SHP77 treated with DMSO at 0.1 percent for 48 hours (cell line): ENCODE data around the gene ITPRID1.

Source experiments
- DNase-seq: peaks from one replicate; lab custom pipeline; 2025; lab: John Stamatoyannopoulos, UW

ITPRID1 gene

DNA sequence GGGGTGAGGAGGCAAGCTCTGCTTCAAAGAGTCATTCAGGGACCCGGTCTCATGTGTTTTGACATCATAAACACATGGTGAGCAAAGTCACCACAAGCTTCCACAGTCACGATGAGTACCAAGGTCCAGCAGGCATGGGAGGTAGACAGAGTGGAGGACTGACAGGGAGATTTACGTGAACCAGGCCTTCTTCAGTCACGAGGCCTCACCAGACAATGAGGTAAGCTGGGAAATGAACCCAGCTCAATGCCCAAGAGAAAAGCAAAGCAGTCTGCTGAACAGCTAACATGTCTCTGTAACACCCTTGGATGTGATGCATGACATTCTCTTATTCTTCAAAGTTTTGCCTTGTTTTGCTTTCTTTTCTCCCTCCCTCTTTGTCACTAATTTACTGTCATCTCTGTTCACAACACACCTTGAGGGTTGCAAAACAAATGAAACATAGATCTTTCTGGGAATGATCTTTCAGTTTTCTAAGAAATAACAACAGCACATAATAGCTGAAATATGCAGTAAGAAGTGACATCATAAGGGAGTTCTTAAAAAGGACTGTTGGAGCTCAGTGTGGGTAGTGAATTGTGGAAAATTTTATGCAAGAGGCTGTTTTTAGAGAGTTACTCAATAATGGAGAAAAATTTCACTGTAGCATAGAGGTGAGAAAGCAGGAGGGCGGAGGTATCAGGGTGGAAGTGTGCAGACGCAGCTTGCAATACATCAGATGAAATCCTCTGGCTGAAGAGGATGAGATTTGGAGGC is 182.1 kb downstream of the ITPRID1 start:
- no peak for DNase-seq

DNA sequence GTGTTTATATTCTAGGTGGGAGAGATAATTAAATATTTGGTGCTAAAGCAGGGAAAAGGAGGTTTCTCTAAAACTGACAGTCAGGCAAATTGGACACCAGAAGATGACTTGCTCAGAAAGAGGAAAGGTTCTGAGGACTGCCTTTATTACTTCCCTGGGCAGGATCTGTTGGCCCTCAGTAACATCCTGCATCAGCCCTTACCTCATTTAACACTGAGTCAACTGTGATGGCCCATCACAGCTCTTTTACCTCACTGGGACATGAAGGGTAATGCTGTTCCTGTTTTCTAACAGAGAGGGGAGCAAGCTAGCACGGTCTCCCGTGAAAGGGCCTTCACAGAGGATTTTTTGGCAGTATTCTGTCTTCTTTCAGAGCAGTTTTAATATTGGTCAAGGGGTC is 185.2 kb downstream of the ITPRID1 start:
- no peak for DNase-seq

DNA sequence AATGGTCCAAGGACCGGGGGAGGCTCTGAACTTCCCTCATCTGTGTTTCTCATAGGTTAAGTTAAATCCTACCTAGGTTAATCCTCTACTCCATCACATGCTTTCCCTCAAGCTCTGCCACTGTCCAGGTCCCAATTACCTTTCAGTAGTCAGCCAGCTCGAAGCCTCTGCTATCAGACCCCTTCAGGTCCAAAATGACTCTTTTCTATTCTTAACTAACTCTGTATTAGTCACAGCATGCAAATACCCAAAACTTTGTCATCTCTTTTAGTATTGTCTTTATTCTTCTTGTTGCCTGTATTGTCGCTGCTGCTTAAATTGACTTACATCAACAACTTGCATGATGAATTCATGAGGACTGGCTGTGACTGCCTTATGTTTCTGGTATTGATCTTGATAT is 188.5 kb downstream of the ITPRID1 start:
- DNase-seq = no peak

DNA sequence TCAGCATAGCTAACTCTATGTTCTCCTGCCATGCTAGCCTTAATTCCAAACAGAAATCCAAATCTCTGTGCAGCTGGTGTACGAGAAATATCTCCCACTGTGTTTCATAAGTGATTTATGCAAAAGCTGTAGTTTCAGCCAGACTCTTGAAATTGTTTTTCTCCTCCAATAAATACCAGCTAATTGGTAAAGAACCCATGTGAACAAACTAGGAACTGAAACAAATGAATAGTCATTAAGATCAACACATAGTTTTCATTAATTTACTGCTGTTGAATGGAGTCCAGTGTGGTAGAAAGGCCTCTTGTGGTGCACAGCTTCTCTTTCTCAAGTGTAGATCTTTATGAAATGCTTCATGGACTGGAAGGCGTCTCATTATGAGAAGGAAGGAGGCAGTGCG is 191.5 kb downstream of the ITPRID1 start:
- DNase-seq = no peak

DNA sequence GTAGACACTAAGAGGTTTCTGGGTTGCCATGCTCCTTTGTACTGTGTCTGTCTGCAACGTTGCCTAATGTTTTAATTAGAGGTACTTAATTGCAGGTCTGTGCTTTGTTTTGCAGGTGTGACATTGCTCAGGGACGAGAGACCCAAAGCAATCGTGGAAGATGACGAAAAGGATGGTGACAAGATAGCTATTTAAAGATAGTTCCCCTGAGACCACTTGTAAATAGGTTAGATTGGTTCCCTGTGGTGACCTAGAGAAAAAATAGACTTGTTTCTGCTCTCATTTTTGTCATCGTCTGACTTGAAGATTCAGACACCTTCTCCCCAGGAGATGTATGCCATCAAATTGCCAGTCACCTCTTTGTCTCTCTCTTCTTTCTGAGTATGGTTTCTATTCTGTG is 193.2 kb downstream of the ITPRID1 start:
- no peak for DNase-seq
